GM12878 (cell line): ENCODE data around the gene LINGO1. TPM values are rescaled to one million over a fixed set of nuclear protein-coding genes. Genes with fewer than 3 reads are reported as not detected.

Source experiments
- ATAC-seq: fragments of 200-7000 bp; cut with Tn5 transposase; 3 replicates; pipeline ENCODE4 v1.9.1; 2020; ENCODE audit warnings: mild to moderate bottlenecking, moderate library complexity
- BruUV-seq: library from RNA; stranded (reverse); fragments of 400-500 nt; replicated peaks from 2 replicates; lab custom pipeline; 2021; lab: Mats Ljungman, UMichigan
- CTCF ChIA-PET: fragments of 300-600 bp; sonication (Branson Sonifier 250); formaldehyde crosslinking; extraction: SDS; loops from one replicate; lab custom pipeline; 2021; ENCODE audit warnings: inconsistent platforms; lab: Yijun Ruan, JAX
- POLR2A ChIA-PET: fragments of 350-600 bp; formaldehyde crosslinking; extraction: SDS; loops from one replicate; lab custom pipeline; 2021; ENCODE audit warnings: inconsistent platforms; lab: Charles Lee
- RAD21 ChIA-PET: fragments of 300-600 bp; sonication (Branson Sonifier 250); formaldehyde crosslinking; loops from one replicate; lab custom pipeline; 2023; ENCODE audit warnings: antibody characterized with exemption; ENCODE audit not compliant: unreplicated experiment; lab: Charles Lee
- SMC1A ChIA-PET: fragments of 300-600 bp; sonication (Branson Sonifier 250); formaldehyde crosslinking; loops from one replicate; lab custom pipeline; 2023; ENCODE audit not compliant: unreplicated experiment, uncharacterized antibody; lab: Charles Lee
- DNase-seq: peaks from one replicate; pipeline ENCODE4 v3.0.0-alpha.2; 2011; ENCODE audit warnings: low read depth, low spot score
- FAIRE-seq: peaks from 3 replicates; lab custom pipeline; 2011; peaks lifted over from hg19 to GRCh38; lab: Jason Lieb, UNC
- H2AFZ ChIP-seq: 2 replicates; pipeline ENCODE4 v1.6.0; 2011; ENCODE audit warnings: low read depth, low read length, control low read depth; ENCODE audit not compliant: control insufficient read depth
- H3K27ac ChIP-seq: 2 replicates; pipeline ENCODE4 v1.5.1; 2011; ENCODE audit warnings: control low read depth; ENCODE audit not compliant: control insufficient read depth, insufficient read depth
- H3K27me3 ChIP-seq, 2 experiments: replicated peaks in 1 of 2; 2 replicates each; pipeline versions ENCODE4 v1.6.0 to v1.6.1; 2011; ENCODE audit warnings: low read length in 1 of 2; ENCODE audit not compliant: control insufficient read depth in 2 of 2, insufficient read depth in 2 of 2
- H3K36me3 ChIP-seq, 2 experiments: 2 replicates each; pipeline ENCODE4 v1.5.1; 2011; ENCODE audit warnings: low read length in 1 of 2; ENCODE audit not compliant: control insufficient read depth in 2 of 2, insufficient read depth in 2 of 2
- H3K4me1 ChIP-seq: 2 replicates; pipeline ENCODE4 v1.6.1; 2011; ENCODE audit warnings: mild to moderate bottlenecking, low read length, moderate library complexity, mixed read lengths; ENCODE audit not compliant: control insufficient read depth, insufficient read depth
- H3K4me2 ChIP-seq: 2 replicates; pipeline ENCODE4 v1.6.0; 2011; ENCODE audit warnings: control low read depth; ENCODE audit not compliant: control insufficient read depth, insufficient read depth
- H3K4me3 ChIP-seq: fragments of 200-600 bp; sonication (generic); 2 replicates; pipeline ENCODE4 v1.5.1; 2016
- H3K79me2 ChIP-seq: 2 replicates; pipeline ENCODE4 v1.6.0; 2011; ENCODE audit warnings: low read length; ENCODE audit not compliant: control insufficient read depth, insufficient read depth
- H3K9ac ChIP-seq: 2 replicates; pipeline ENCODE4 v1.8.0; 2011; ENCODE audit warnings: low read length, control low read depth, mixed read lengths; ENCODE audit not compliant: control insufficient read depth, insufficient read depth
- H3K9me3 ChIP-seq: replicated peaks from 3 replicates; pipeline ENCODE4 v1.5.1; 2011; ENCODE audit warnings: mild to moderate bottlenecking, low read length; ENCODE audit not compliant: control insufficient read depth, insufficient read depth
- H4K20me1 ChIP-seq: 2 replicates; pipeline ENCODE4 v1.6.0; 2011; ENCODE audit not compliant: control insufficient read depth, insufficient read depth
- BACH1 ChIP-seq: fragments of 450-650 bp; IDR thresholded peaks from 2 replicates; pipeline ENCODE4 v1.6.1; 2017; ENCODE audit warnings: mild to moderate bottlenecking, borderline replicate concordance
- BCL11A ChIP-seq: IDR thresholded peaks from 2 replicates; pipeline ENCODE4 v1.6.1; 2011; ENCODE audit warnings: low read depth, low read length
- CREM ChIP-seq: IDR thresholded peaks from 2 replicates; pipeline ENCODE4 v1.6.1; 2014; ENCODE audit warnings: antibody characterized with exemption, low read depth
- ESRRA ChIP-seq: IDR thresholded peaks from 2 replicates; pipeline ENCODE4 v1.6.1; 2012; ENCODE audit warnings: mild to moderate bottlenecking, low read length, improper control_type of control experiment
- IKZF2 ChIP-seq, 2 experiments: fragments of 450-650 bp; IDR thresholded peaks; 2 replicates each; pipeline ENCODE4 v1.6.1; 2017; ENCODE audit warnings: mild to moderate bottlenecking in 2 of 2, moderate library complexity in 2 of 2
- RBBP5 ChIP-seq: fragments of 200-600 bp; sonication (generic); conservative IDR thresholded peaks from 2 replicates; pipeline ENCODE4 v1.6.1; 2016
- STAT1 ChIP-seq: fragments of 450-650 bp; conservative IDR thresholded peaks from 2 replicates; pipeline ENCODE4 v1.6.1; 2014; ENCODE audit warnings: antibody characterized with exemption, mild to moderate bottlenecking
- WGBS: methylation state at CpG from one replicate; pipeline ENCODE4 v1.1.6; 2016; ENCODE audit warnings: low lambda C conversion rate; ENCODE audit not compliant: insufficient replicate concordance, insufficient coverage; ENCODE audit errors: missing lambda C conversion rate; 5-methylcytosine and 5-hydroxymethylcytosine counted together
- in situ Hi-C: fragments of 300-500 bp; cut with MboI; formaldehyde crosslinking; loops from 9 replicates; pipeline ENCODE4 v1.14.3; 2018; ENCODE audit warnings: mixed read lengths
- intact Hi-C: fragments of 100-400 bp; cut with micrococcal nuclease; formaldehyde crosslinking; loops from one replicate; pipeline ENCODE4 v1.14.2; 2022; ENCODE audit not compliant: unreplicated experiment
- polyA plus RNA-seq, 11 experiments: library from polyadenylated mRNA; depleted of rRNA in 4 of 11; unstranded in 6 of 11; stranded (reverse) in 5 of 11; fragments of >200 nt; fragmentation: Nextera tagmentation in 4 of 11; fragmentation: Illumina TruSeq in 1 of 11; extraction: Ambion mirVana in 4 of 11; extraction: Trizol in 1 of 11; gene quantifications; 1 replicate in 1 of 11; 2 replicates in 10 of 11; pipeline versions ENCODE4 v1.2.1 to v1.2.3, GENCODE V29; 2011 to 2016; ENCODE audit warnings: inconsistent platforms in 2 of 11, missing spikeins in 2 of 11, low read depth in 1 of 11
- total RNA-seq, 4 experiments: library from RNA; depleted of rRNA in 3 of 4; stranded (reverse); fragments of >200 nt in 3 of 4; fragmentation: Illumina TruSeq in 1 of 4; extraction: Trizol in 1 of 4; gene quantifications; 2 replicates each; pipeline versions ENCODE4 v1.2.1 to v1.2.3, GENCODE V29; 2013 to 2021
- TF ChIP-seq, protein P1 (sequence below): fragments of 450-650 bp; IDR thresholded peaks from 2 replicates; pipeline ENCODE4 v1.6.1; 2018; ENCODE audit warnings: mild to moderate bottlenecking, low read depth, moderate library complexity; ENCODE audit not compliant: partially characterized antibody
- TF ChIP-seq, protein P2 (sequence below): fragments of 450-650 bp; conservative IDR thresholded peaks from 2 replicates; pipeline ENCODE4 v1.6.1; 2017; ENCODE audit warnings: mild to moderate bottlenecking, moderate library complexity

LINGO1 gene
- total and polyA plus RNA-seq, 10 of the 15 experiments (the other 5 are each of a cell fraction or from before 2014, with no cell fraction given), result 0.04 to 3.9 (median 0.17) TPM; not detected in 6

GRCh38 chr15:77599357-77599756 lies 33.4 kb downstream of the LINGO1 start (continued):
- TF ChIP-seq BACH1 (no peak), BCL11A (no peak), ESRRA (no peak)
- TF ChIP-seq, protein P1, sequence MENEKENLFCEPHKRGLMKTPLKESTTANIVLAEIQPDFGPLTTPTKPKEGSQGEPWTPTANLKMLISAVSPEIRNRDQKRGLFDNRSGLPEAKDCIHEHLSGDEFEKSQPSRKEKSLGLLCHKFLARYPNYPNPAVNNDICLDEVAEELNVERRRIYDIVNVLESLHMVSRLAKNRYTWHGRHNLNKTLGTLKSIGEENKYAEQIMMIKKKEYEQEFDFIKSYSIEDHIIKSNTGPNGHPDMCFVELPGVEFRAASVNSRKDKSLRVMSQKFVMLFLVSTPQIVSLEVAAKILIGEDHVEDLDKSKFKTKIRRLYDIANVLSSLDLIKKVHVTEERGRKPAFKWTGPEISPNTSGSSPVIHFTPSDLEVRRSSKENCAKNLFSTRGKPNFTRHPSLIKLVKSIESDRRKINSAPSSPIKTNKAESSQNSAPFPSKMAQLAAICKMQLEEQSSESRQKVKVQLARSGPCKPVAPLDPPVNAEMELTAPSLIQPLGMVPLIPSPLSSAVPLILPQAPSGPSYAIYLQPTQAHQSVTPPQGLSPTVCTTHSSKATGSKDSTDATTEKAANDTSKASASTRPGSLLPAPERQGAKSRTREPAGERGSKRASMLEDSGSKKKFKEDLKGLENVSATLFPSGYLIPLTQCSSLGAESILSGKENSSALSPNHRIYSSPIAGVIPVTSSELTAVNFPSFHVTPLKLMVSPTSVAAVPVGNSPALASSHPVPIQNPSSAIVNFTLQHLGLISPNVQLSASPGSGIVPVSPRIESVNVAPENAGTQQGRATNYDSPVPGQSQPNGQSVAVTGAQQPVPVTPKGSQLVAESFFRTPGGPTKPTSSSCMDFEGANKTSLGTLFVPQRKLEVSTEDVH, result no peak
- TF ChIP-seq, protein P2, sequence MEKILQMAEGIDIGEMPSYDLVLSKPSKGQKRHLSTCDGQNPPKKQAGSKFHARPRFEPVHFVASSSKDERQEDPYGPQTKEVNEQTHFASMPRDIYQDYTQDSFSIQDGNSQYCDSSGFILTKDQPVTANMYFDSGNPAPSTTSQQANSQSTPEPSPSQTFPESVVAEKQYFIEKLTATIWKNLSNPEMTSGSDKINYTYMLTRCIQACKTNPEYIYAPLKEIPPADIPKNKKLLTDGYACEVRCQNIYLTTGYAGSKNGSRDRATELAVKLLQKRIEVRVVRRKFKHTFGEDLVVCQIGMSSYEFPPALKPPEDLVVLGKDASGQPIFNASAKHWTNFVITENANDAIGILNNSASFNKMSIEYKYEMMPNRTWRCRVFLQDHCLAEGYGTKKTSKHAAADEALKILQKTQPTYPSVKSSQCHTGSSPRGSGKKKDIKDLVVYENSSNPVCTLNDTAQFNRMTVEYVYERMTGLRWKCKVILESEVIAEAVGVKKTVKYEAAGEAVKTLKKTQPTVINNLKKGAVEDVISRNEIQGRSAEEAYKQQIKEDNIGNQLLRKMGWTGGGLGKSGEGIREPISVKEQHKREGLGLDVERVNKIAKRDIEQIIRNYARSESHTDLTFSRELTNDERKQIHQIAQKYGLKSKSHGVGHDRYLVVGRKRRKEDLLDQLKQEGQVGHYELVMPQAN, result no peak

- TF ChIP-seq RBBP5, result no peak
- TF ChIP-seq STAT1, result no peak
- TF ChIP-seq IKZF2 (IDR thresholded peaks at IDR 0.05), result no peak
- TF ChIP-seq CREM, result no peak
- no peaks in the 10 kb centered on the region; a peak in 1 of 4 replicates for H3K27me3 ChIP-seq
- FAIRE-seq, result no peak
- no peaks in the 10 kb centered on the region for H3K9me3 ChIP-seq
- in situ Hi-C loops (no loop called here), intact Hi-C loops (no loop called here)
- ChIA-PET RAD21 (no interaction called here), CTCF (no interaction called here), POLR2A (no interaction called here), SMC1A (no interaction called here)
- 9% methylated on average over 5 of the region's 5 CpGs for WGBS
- no peak for DNase-seq
- H3K4me3 ChIP-seq, result no peak overlapping the region
- H3K9ac ChIP-seq, result no peak overlapping the region
- no peaks in the 10 kb centered on the region for H4K20me1 ChIP-seq
- H3K4me1 ChIP-seq, result no peaks in the 10 kb centered on the region
- no peak overlapping the region for H3K27ac ChIP-seq
- ATAC-seq, result no peak
- H3K36me3 ChIP-seq, result no peaks in the 10 kb centered on the region
- H3K4me2 ChIP-seq, result no peak overlapping the region
- no TSS peak for BruUV-seq
- no peaks in the 10 kb centered on the region for H3K79me2 ChIP-seq
- H2AFZ ChIP-seq, result no peak overlapping the region
Observed at GRCh38 chr15:77598644-77599043, 34.1 kb downstream of the LINGO1 start.
